Prostate gland (tissue), 2 donors: Measurements from ENCODE around the gene HPCAL4. TPM values are rescaled to one million over a fixed set of nuclear protein-coding genes. Genes with fewer than 3 reads are reported as not detected.

Source experiments
- DNase-seq: peaks from one replicate; pipeline ENCODE4 v3.0.0-alpha.2; 2019; ENCODE audit warnings: low spot score
- H3K27ac ChIP-seq, 2 donors: fragments of 200-600 bp; sonication (generic); 2 replicates each; pipeline ENCODE4 v1.5.1; 2017 to 2019
- H3K27me3 ChIP-seq: fragments of 200-600 bp; sonication (generic); replicated peaks from 2 replicates; pipeline ENCODE4 v1.5.1; 2019; ENCODE audit not compliant: insufficient read depth
- H3K36me3 ChIP-seq, 2 donors: fragments of 200-600 bp; sonication (generic); 1 replicate in 1 of 2; 2 replicates in 1 of 2; pipeline versions ENCODE4 v1.5.1 to v1.8.1; 2017 to 2019
- H3K4me1 ChIP-seq: fragments of 200-600 bp; sonication (generic); replicated peaks from 2 replicates; pipeline ENCODE4 v1.5.1; 2019
- H3K4me3 ChIP-seq, 2 donors: fragments of 200-600 bp; sonication (generic); 2 replicates each; pipeline ENCODE4 v1.5.1; 2017 to 2019
- H3K9me3 ChIP-seq: fragments of 200-600 bp; sonication (generic); 2 replicates; pipeline ENCODE4 v1.5.1; 2017
- POLR2A ChIP-seq: fragments of 450-650 bp; IDR thresholded peaks from one replicate; pipeline ENCODE4 v1.6.1; 2016; ENCODE audit warnings: antibody characterized with exemption, mild to moderate bottlenecking
- POLR2AphosphoS5 ChIP-seq: sonication (generic); formaldehyde crosslinking; IDR thresholded peaks from one replicate; pipeline ENCODE4 v1.6.1; 2017; ENCODE audit warnings: antibody characterized with exemption
- WGBS: methylation state at CpG from one replicate; pipeline ENCODE4 v1.1.5; 2018; 5-methylcytosine and 5-hydroxymethylcytosine counted together
- intact Hi-C: fragments of 100-400 bp; cut with DNase I; formaldehyde crosslinking; loops from one replicate; pipeline ENCODE4 v1.14.2; 2022
- total RNA-seq, 2 donors: library from RNA; depleted of rRNA; stranded (reverse); fragments of >200 nt; gene quantifications; one replicate each; pipeline ENCODE4 v1.1.0, GENCODE V29; 2016
- TF ChIP-seq, protein P1 (sequence below), 4 experiments: fragments of 200-600 bp in 2 of 4; fragments of 450-650 bp in 2 of 4; sonication (generic) in 2 of 4; IDR thresholded peaks; 1 replicate in 3 of 4; 2 replicates in 1 of 4; pipeline ENCODE4 v1.5.1; 2016 to 2019; ENCODE audit warnings: antibody characterized with exemption in 4 of 4, mild to moderate bottlenecking in 2 of 4, moderate library complexity in 2 of 4

The HPCAL4 gene
- total RNA-seq, 2 donors from 2014 or later: 4.9 TPM; not detected in 1

DNA sequence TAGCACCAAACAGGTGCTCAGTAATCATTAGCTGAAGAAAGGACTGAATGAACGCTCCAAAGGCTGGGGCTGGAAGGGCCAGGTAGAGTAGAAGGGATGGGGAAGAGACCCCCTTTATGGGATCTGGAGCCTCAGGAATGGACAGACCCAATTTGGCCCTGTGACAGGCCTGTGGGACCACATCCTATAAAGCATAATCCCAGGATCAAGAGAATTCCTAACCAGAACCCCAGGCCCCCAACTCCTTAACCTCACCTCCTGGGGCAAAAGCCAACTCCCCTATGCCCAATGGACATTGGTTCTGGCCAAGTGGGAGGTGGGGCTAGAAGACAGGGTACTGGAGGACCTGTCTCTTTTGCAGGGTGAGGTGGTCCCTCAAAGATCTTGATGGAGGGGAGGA is 9.2 kb downstream of the HPCAL4 start:
- peaks cover 3% of the 10 kb centered on the region for H3K27me3 ChIP-seq
- H3K9me3 ChIP-seq: no peaks in the 10 kb centered on the region
- 95% methylated on average over 1 of the region's 1 CpG for whole genome bisulfite sequencing
- intact Hi-C loops: no loop called here
- no peak overlapping the region for H3K4me3 ChIP-seq
- TF ChIP-seq POLR2AphosphoS5: no peak
- TF ChIP-seq POLR2A: no peak
- H3K36me3 ChIP-seq: no peaks in the 10 kb centered on the region
- no peak for DNase-seq
- H3K4me1 ChIP-seq: no peaks in the 10 kb centered on the region
- H3K27ac ChIP-seq: no peak overlapping the region

DNA sequence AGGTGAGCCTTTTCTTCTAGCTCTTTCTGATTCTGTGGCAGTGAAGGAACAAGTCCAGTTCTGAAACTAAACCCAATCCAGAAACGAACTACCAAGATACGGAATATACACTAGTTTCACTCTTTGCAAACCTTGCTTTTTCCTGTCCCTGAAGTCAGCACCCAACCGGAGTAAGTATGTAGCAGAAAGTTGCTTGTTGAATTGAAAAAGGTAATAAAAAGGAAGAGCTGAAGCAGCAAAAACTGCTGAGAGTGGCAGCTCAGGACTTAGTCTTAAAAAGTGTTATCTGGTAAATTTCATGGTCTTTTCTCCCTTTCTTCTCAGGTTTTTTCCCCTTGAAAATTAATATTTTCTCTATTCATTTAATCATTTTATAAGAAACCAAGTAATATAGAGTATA is 9.9 kb downstream of the HPCAL4 start:
- Histone ChIP-seq H3K27ac (no peak overlapping the region), H3K27me3 (peaks cover 3% of the 10 kb centered on the region), H3K4me1 (no peaks in the 10 kb centered on the region), H3K4me3 (no peak overlapping the region), H3K36me3 (no peaks in the 10 kb centered on the region), H3K9me3 (no peaks in the 10 kb centered on the region)
- TF ChIP-seq, protein P1, sequence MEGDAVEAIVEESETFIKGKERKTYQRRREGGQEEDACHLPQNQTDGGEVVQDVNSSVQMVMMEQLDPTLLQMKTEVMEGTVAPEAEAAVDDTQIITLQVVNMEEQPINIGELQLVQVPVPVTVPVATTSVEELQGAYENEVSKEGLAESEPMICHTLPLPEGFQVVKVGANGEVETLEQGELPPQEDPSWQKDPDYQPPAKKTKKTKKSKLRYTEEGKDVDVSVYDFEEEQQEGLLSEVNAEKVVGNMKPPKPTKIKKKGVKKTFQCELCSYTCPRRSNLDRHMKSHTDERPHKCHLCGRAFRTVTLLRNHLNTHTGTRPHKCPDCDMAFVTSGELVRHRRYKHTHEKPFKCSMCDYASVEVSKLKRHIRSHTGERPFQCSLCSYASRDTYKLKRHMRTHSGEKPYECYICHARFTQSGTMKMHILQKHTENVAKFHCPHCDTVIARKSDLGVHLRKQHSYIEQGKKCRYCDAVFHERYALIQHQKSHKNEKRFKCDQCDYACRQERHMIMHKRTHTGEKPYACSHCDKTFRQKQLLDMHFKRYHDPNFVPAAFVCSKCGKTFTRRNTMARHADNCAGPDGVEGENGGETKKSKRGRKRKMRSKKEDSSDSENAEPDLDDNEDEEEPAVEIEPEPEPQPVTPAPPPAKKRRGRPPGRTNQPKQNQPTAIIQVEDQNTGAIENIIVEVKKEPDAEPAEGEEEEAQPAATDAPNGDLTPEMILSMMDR (IDR thresholded peaks at IDR 0.05): no peak
- no peak for TF ChIP-seq POLR2A
- TF ChIP-seq POLR2AphosphoS5: no peak
- intact Hi-C loops: no loop called here
- 68% methylated on average over 3 of the region's 3 CpGs for WGBS
- no peak for DNase-seq

DNA sequence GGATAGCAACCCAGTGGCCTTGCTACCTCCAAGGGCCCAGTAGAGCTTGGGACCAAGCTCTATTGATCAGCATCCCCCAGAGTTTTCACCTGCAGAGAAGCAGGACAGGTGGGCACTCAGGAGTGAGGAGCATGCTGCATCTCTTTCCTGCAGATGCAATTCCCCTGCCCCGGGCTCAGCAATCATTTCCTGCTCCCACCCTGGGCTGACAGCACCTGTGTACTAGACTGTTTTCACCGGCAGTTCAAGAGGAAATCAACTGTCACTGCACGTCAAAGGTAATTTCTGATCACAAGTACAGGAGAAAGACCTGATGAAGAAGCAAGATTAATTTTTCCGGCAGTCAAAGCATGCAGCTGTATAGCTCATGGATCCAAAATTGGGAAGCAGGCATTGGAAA is 10.5 kb downstream of the HPCAL4 start:
- Histone ChIP-seq H3K4me3 (no peak overlapping the region), H3K9me3 (no peaks in the 10 kb centered on the region), H3K27ac (no peak overlapping the region), H3K27me3 (peaks cover 3% of the 10 kb centered on the region), H3K4me1 (no peaks in the 10 kb centered on the region), H3K36me3 (no peaks in the 10 kb centered on the region)
- intact Hi-C loops: no loop called here
- DNase-seq: no peak
- WGBS: 69% methylated on average over 4 of the region's 4 CpGs
- TF ChIP-seq POLR2AphosphoS5 (no peak), POLR2A (no peak)
- TF ChIP-seq, protein P1 (IDR thresholded peaks at IDR 0.05): no peak

DNA sequence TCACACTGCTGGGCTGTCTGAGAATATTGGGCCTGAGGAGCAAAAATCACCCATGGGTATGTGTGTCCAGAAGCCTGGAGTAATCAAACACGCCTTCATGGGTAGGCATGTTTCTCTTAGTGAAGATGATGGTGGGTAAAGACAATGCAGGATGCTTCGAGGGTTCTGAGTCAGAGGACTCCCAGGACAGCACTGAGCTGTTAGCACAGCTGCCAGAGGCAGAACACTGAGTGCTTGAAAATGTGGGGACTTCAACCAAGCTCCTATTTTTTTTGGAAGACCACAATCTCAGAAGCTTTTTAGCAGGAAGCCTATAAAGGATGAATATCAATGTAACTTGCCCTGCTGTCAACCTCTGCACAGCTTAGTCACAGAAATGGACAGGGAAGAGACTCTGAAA is 11.4 kb downstream of the HPCAL4 start:
- no peaks in the 10 kb centered on the region for H3K9me3 ChIP-seq
- no peak overlapping the region for H3K4me3 ChIP-seq
- H3K27me3 ChIP-seq: peaks cover 3% of the 10 kb centered on the region
- no peaks in the 10 kb centered on the region for H3K36me3 ChIP-seq
- no peak overlapping the region for H3K27ac ChIP-seq
- intact Hi-C loops: no loop called here
- WGBS: 63% methylated on average over 2 of the region's 2 CpGs
- no peak for TF ChIP-seq POLR2AphosphoS5
- no peak for TF ChIP-seq POLR2A
- TF ChIP-seq, protein P1 (IDR thresholded peaks at IDR 0.05): no peak
- H3K4me1 ChIP-seq: no peaks in the 10 kb centered on the region
- no peak for DNase-seq

DNA sequence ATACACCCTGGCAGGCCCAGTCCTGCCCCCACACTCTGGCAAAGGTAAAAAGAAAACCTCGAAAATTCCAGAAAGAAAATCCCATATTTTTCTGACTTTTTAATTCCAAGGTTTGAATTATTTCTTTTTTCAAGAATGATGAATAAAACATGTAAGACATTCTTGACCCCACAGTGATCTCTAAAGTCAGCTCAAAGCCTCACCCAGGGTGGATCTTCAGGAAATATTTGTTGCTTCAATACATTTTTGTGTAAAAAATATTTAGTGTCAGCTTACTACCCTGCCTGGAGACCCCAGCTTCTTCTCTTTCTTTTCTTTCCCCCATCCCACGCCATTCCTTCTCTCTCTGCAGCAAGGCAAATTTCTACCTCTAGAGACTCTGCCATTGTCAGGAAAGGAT is 12.3 kb downstream of the HPCAL4 start:
- no peak overlapping the region for H3K27ac ChIP-seq
- DNase-seq: no peak

More for the DNA sequence above, 12.3 kb downstream of the HPCAL4 start:
- TF ChIP-seq POLR2AphosphoS5 (no peak), POLR2A (no peak)
- TF ChIP-seq, protein P1 (IDR thresholded peaks at IDR 0.05): no peak
- no peaks in the 10 kb centered on the region for H3K36me3 ChIP-seq
- no peaks in the 10 kb centered on the region for H3K9me3 ChIP-seq
- H3K4me1 ChIP-seq: no peaks in the 10 kb centered on the region
- no peak overlapping the region for H3K4me3 ChIP-seq
- intact Hi-C loops: no loop called here
- WGBS: 80% methylated on average over 2 of the region's 2 CpGs
- H3K27me3 ChIP-seq: peaks cover 3% of the 10 kb centered on the region
